Hematopoietic multipotent progenitor cell treated with erythropoietin and hydrocortisone succinate and interleukin-3 and kit ligand, for 6 days (in vitro differentiated cells): ENCODE results near the gene FBXL5.
"Not testable (repeated sequence)": the region's sequence is repeated elsewhere in the genome, so short reads cannot be mapped to it uniquely, and the experiment has no call there.

Source experiments
- DNase-seq: peaks from one replicate; pipeline ENCODE4 v3.0.0-alpha.2; 2015

FBXL5 gene

GRCh38 chr4:15638418-15638817, 16.7 kb downstream of the FBXL5 start:
- DNase-seq, result no peak

DNA sequence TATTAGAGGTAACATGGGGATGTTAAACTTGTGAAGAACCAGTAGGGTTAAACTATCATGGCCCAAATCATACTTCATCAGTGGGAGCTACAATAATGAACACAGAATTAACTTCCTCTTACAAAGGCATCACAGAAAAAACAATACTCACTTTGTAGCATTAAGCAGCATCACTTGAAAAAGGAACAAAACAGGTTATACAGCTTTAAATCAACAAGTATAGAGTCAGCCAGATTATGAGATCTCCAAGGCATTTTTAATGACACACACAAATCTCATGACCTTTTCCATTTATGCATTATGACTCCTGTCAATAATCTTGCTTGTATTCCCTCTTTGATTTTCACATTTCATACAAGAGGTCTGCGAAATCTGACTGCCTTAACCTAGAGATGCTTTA, 18.3 kb downstream of the FBXL5 start:
- DNase-seq, result no peak

- DNase-seq, result not testable (repeated sequence)
These were observed 37.8 kb downstream of the FBXL5 start for GRCh38 chr4:15617407-15617806.

DNA sequence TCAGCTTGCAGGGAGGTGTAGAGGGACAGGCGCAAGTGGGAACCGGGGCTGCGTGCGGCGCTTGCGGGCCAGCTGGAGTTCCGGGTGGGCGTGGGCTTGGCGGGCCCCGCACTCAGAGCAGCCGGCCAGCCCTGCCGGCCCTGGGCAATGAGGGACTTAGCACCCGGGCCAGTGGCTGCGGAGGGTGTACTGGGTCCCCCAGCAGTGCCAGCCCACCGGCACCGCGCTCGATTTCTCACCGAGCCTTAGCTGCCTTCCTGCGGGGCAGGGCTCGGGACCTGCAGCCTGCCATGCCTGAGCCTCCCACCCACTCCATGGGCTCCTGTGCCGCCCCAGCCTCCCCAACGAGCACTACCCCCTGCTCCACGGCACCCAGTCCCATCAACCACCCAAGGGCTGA, 40.3 kb downstream of the FBXL5 start:
- DNase-seq, result not testable (repeated sequence)

GRCh38 chr4:15612136-15612535, 43.0 kb downstream of the FBXL5 start:
- no peak for DNase-seq

DNA sequence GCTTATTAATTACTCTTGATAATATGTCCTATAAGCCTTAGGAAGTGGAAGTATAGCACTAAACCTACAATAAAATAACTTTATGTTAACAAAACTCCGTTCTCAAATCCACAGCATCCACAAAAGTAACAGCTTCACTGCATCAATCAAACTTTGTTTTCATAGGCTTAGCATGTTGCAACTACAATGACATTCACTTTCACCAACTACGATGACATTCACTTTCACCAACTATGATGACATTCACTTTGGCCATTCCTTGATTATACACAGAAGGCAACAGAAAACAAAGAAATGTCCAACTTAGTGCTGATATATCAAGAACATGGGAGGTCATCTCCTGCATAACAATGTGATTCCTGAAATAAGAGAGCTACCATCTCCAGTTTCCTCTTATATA, 44.3 kb downstream of the FBXL5 start:
- DNase-seq, result no peak

- DNase-seq, result no peak
These were observed 49.6 kb downstream of the FBXL5 start for GRCh38 chr4:15605537-15605936.

DNA sequence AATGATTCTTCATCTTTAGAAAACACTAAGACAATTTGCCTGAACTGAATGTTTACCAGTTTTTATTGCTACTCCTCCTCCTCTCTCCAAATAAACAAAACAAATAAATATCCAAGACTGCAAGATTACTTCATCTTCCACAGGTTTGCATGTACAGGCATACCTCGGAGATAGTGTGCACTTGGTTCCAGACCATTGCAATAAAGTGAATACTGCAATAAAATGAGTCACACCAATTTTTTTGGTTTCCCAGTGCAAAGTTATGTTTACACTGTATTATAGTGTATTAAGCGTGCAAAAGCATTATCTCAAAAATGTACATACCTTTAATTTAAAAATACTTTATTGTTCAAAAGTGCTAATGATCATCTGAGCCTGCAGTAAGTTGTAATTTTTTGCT, 53.3 kb downstream of the FBXL5 start:
- DNase-seq, result no peak

GRCh38 chr4:15600176-15600575, 55.0 kb downstream of the FBXL5 start:
- DNase-seq, result no peak

GRCh38 chr4:15598644-15599043, 56.5 kb downstream of the FBXL5 start:
- no peak for DNase-seq

- DNase-seq, result no peak
These were observed 62.4 kb downstream of the FBXL5 start for GRCh38 chr4:15592799-15593198.

DNA sequence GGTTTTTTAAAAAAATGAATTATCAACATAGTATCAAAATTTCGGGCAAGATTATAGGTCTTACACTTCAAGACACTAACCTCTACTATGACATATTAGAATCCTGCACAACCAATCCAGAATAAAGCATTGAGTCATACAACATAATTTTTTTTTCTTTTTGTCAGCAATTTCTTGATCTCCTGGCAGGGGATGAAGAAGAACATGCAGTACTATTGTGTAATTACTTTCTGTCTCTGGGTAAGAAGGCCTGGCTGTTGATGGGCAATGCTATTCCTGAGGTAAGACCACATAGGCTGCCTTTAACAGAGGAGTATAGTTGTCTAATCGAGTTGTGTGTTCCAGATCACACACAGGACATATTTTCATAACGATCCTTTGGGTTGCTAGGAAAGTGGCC, 67.5 kb downstream of the FBXL5 start:
- no peak for DNase-seq

- peak; percentile 36 for DNase-seq
These were observed 69.1 kb downstream of the FBXL5 start for GRCh38 chr4:15586066-15586465.

DNA sequence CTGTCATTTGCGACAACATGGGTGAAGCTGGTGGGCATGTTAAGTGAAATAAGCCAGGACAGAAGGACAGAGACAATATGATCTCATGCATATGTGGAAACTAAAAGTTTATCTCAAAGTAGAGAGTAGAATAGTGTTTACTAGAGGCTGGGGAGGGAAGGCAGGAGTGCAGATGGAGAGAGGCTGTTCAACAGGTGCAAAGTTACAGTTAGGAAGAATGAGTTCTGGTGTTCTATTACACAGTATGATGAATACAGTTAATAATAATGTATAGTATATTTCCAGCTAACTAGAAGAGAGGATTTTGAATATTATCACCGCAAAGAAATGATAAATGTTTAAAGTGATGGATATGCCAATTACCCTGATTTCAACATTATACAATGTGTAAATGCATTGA, 69.8 kb downstream of the FBXL5 start:
- no peak for DNase-seq

GRCh38 chr4:15584785-15585184, 70.4 kb downstream of the FBXL5 start:
- no peak for DNase-seq

DNA sequence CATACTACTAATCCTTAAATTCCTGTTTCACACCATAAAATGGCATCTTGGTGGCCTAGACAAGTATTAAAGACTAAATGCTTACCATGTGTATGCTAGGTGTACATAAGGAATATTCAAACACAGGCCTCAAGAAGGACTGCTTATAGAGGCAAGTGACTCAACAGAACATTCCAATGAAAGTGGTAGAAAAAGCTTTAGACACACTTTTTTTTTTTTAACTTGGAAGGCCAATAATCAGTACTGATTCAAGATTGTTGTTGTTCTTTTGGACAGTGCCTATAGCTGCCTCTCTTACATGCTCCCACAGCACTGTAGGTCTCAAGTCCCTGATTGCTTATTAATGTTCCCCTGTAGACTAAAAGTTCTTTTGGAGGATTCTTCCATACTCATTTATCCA, 77.6 kb downstream of the FBXL5 start:
- no peak for DNase-seq

GRCh38 chr4:15575966-15576365, 79.2 kb downstream of the FBXL5 start:
- peak; percentile 5 for DNase-seq

DNA sequence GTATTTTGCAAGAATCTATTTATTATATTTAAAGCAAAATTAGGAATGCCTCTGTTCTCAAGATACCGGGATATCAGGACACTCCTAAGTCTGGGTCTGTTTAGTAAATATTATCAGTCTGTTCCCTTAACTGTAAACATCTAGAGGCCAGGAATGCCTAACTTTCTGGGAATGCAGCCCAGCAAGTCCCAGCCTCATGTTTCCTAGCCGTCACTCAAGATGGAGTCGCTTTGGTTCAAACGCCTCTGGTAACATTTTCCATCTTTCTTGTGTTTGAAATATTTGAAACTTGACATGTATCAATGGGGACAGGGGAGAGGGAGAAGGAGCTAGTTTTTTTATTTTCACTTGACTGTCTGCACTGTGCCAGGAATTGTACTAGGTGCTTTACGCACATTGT, 85.4 kb downstream of the FBXL5 start:
- no peak for DNase-seq

GRCh38 chr4:15568821-15569220, 86.3 kb downstream of the FBXL5 start:
- no peak for DNase-seq

- DNase-seq, result peak; percentile 31
These were observed 91.3 kb downstream of the FBXL5 start for GRCh38 chr4:15563871-15564270.

GRCh38 chr4:15562623-15563022, 92.5 kb downstream of the FBXL5 start:
- DNase-seq, result peak; percentile 9

DNA sequence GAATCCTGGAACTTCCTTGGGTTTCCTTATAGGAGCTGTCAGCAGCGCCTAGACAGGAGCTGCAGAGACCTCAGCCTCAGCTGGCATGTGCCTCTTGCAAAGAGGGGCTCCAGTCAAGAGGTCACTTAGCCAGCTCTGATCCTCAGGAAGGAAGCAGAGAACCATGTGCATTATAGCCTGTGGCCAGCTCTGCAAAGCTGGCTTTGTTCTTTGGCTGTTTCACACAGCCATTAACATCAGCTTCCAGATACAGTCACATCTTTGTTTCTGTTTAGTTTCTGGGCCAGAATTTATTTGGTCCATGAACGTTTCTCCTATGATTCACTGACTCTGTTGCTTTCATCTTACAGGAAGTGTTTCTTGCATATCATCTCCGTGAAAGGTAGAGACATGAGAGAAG, 93.0 kb downstream of the FBXL5 start:
- DNase-seq, result no peak

GRCh38 chr4:15558561-15558960, 96.6 kb downstream of the FBXL5 start:
- no peak for DNase-seq

- DNase-seq, result no peak
These were observed 97.2 kb downstream of the FBXL5 start for GRCh38 chr4:15557786-15558550.

DNA sequence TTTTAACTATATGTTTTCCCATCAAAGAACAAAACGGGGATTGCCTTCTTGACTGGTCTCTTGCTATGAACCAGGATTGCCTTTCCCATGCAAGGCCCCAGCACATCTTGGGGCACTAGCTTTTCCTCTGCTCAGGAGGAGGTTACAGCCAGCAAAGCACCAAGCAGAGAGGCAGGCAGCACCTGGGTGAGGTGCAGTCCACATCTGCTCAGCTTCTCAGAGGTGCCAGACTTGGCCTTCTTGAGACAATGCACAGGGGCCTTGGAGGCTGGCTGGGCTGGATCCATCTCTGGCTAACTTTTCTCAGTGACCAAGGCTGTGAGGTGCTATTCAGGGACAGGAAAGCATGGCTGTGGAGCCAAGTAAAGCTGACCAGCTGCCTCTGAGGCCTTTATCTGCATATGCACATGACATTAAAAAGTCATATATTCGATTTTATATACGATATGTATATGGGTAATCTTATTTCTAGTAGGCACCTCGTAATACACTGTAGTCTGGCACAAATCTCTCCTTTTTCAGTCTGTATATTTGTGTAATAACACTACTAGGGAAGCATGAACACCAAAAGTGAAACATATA, 98.6 kb downstream of the FBXL5 start:
- DNase-seq, result no peak
